Kidney (tissue), 14 donors: ENCODE measurements around the gene CCL28. TPM values are rescaled to one million over a fixed set of nuclear protein-coding genes. Genes with fewer than 3 reads are reported as not detected.

Experiments
- DNase-seq, 5 donors: peaks; one replicate each; pipeline ENCODE4 v3.0.0-alpha.2; 2013 to 2020
- FAIRE-seq: peaks from 2 replicates; lab custom pipeline; 2012; peaks lifted over from hg19 to GRCh38; lab: Jason Lieb, UNC
- H3K27ac ChIP-seq, 2 donors: one replicate each; pipeline ENCODE4 v1.7.0; 2013; ENCODE audit warnings: low read depth in 2 of 2, low read length in 2 of 2, inconsistent platforms in 1 of 2
- H3K27me3 ChIP-seq: one replicate; pipeline ENCODE4 v1.7.1; 2013; ENCODE audit warnings: low read length, inconsistent platforms; ENCODE audit not compliant: control insufficient read depth, insufficient read depth
- H3K36me3 ChIP-seq, 3 donors: one replicate each; pipeline versions ENCODE4 v1.7.0 to v1.7.1; 2013; ENCODE audit warnings: low read length in 3 of 3, control low read depth in 1 of 3, inconsistent platforms in 1 of 3; ENCODE audit not compliant: insufficient read depth in 3 of 3, control insufficient read depth in 2 of 3
- H3K4me1 ChIP-seq, 3 donors: one replicate each; pipeline versions ENCODE4 v1.7.0 to v1.7.1; 2013; ENCODE audit warnings: low read length in 3 of 3, inconsistent platforms in 1 of 3, low read depth in 1 of 3; ENCODE audit not compliant: control insufficient read depth in 2 of 3, insufficient read depth in 2 of 3
- H3K4me3 ChIP-seq, 3 donors: one replicate each; pipeline versions ENCODE4 v1.7.0 to v1.8.1; 2013; ENCODE audit warnings: low read length in 3 of 3, control low read depth in 1 of 3, inconsistent platforms in 1 of 3
- H3K9ac ChIP-seq, 3 donors: one replicate each; pipeline versions ENCODE4 v1.7.0 to v1.7.1; 2013; ENCODE audit warnings: low read length in 3 of 3, control low read depth in 1 of 3, inconsistent platforms in 1 of 3
- H3K9me3 ChIP-seq, 3 donors: one replicate each; pipeline versions ENCODE4 v1.7.0 to v1.7.1; 2013; ENCODE audit warnings: low read length in 3 of 3, control low read depth in 1 of 3, inconsistent platforms in 1 of 3; ENCODE audit not compliant: control insufficient read depth in 2 of 3, insufficient read depth in 1 of 3
- intact Hi-C: fragments of 100-400 bp; cut with DNase I; formaldehyde crosslinking; loops from one replicate; pipeline ENCODE4 v1.11.1; 2022
- polyA plus RNA-seq: library from polyadenylated mRNA; stranded (reverse); fragments of 350-450 nt; fragmentation: Illumina TruSeq; extraction: RNeasy Lipid Tissue Mini Kit (QIAGEN cat#74804); gene quantifications from one replicate; pipeline ENCODE4 v1.2.3, GENCODE V29; 2014; ENCODE audit warnings: low read depth, low replicate concordance; ENCODE audit not compliant: insufficient read depth
- total RNA-seq: library from RNA; stranded (reverse); fragmentation: NEBNext Ultra II Directional; extraction: Animal tissue kit (Norgen Biotek cat#: 25700); gene quantifications from one replicate; pipeline ENCODE4 v1.2.1, GENCODE V29; 2021
- TF ChIP-seq, protein P1 (sequence below): IDR thresholded peaks from 3 replicates; pipeline ENCODE4 v1.5.1; 2012; ENCODE audit warnings: mild to moderate bottlenecking, moderate library complexity, borderline replicate concordance; ENCODE audit not compliant: insufficient read depth; ENCODE audit errors: extremely low read depth
- donor health status: control.
- donor health status: control.
- donor health status: control.
- donor health status: control.
- donor health status: control.
- donor health status: DM: yes; HTN: yes; CAD: no.
- donor health status: Normal renal cell carcinoma (clear cell type).

Gene CCL28
- total and polyA plus RNA-seq, 2 donors from 2014 or later: 2.3 to 22.8 TPM

GRCh38 chr5:43353668-43354067 lies 58.5 kb downstream of the CCL28 start:
- no peak overlapping the region for H3K9ac ChIP-seq
- H3K4me3 ChIP-seq: no peak overlapping the region
- H3K27me3 ChIP-seq: no peaks in the 10 kb centered on the region
- no peaks in the 10 kb centered on the region for H3K9me3 ChIP-seq
- H3K36me3 ChIP-seq: no peaks in the 10 kb centered on the region
- TF ChIP-seq, protein P1, sequence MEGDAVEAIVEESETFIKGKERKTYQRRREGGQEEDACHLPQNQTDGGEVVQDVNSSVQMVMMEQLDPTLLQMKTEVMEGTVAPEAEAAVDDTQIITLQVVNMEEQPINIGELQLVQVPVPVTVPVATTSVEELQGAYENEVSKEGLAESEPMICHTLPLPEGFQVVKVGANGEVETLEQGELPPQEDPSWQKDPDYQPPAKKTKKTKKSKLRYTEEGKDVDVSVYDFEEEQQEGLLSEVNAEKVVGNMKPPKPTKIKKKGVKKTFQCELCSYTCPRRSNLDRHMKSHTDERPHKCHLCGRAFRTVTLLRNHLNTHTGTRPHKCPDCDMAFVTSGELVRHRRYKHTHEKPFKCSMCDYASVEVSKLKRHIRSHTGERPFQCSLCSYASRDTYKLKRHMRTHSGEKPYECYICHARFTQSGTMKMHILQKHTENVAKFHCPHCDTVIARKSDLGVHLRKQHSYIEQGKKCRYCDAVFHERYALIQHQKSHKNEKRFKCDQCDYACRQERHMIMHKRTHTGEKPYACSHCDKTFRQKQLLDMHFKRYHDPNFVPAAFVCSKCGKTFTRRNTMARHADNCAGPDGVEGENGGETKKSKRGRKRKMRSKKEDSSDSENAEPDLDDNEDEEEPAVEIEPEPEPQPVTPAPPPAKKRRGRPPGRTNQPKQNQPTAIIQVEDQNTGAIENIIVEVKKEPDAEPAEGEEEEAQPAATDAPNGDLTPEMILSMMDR: no peak
- no peak for DNase-seq
- H3K4me1 ChIP-seq: peaks cover 0 to 9% (median 8%) of the 10 kb centered on the region in 3 donors
- FAIRE-seq: no peak
- H3K27ac ChIP-seq: no peak overlapping the region
- intact Hi-C loops: no loop called here

- Histone ChIP-seq H3K27me3 (no peaks in the 10 kb centered on the region), H3K4me1 (peaks cover 0 to 9% (median 8%) of the 10 kb centered on the region in 3 donors), H3K27ac (no peak overlapping the region), H3K36me3 (no peaks in the 10 kb centered on the region), H3K9me3 (no peaks in the 10 kb centered on the region), H3K9ac (no peak overlapping the region), H3K4me3 (no peak overlapping the region)
- intact Hi-C loops: no loop called here
- TF ChIP-seq, protein P1: no peak
- FAIRE-seq: no peak
- no peak for DNase-seq
These were observed 59.3 kb downstream of the CCL28 start for GRCh38 chr5:43352915-43353314.

DNA sequence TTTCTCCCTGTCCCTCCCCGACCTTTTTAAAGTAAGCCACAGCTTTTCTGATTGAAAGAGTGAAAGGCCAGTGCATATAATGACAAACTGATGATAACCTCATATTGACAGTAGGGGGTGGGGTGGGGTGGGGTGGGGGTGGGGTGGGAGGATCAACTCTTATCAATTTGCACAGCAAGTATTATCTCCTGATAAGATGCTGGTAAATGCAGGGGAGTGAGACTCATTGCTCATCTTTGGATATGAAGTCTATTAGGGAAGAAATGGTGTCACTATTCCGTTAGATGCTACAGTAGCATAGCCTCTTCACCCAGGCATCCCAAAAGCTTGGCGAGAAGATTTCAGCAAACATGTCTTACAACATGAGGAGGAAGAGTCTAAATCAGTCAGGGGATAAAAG lies 60.1 kb downstream of the CCL28 start:
- intact Hi-C loops: no loop called here
- no peak overlapping the region for H3K27ac ChIP-seq
- FAIRE-seq: no peak

More for the DNA sequence above, 60.1 kb downstream of the CCL28 start:
- DNase-seq: no peak
- H3K36me3 ChIP-seq: no peaks in the 10 kb centered on the region
- H3K4me1 ChIP-seq: peaks cover 0 to 7% (median 2%) of the 10 kb centered on the region in 3 donors
- H3K9me3 ChIP-seq: no peaks in the 10 kb centered on the region
- H3K27me3 ChIP-seq: no peaks in the 10 kb centered on the region
- no peak overlapping the region for H3K9ac ChIP-seq
- TF ChIP-seq, protein P1: no peak
- H3K4me3 ChIP-seq: no peak overlapping the region
